Keratinocyte (primary cell): ENCODE data around the gene FCER1A.

Experiments used
- CTCF ChIP-seq, 3 experiments: IDR thresholded peaks in 1 of 3; conservative IDR thresholded peaks in 1 of 3; optimal IDR thresholded peaks in 1 of 3; 2 replicates in 2 of 3; 3 replicates in 1 of 3; pipeline versions ENCODE3 to v1.5.1; 2011; ENCODE audit warnings: low read length in 3 of 3, mild to moderate bottlenecking in 3 of 3, moderate library complexity in 2 of 3, control low read depth in 1 of 3, inconsistent platforms in 1 of 3; ENCODE audit not compliant: insufficient read depth in 2 of 3; ENCODE audit errors: extremely low read depth in 1 of 3
- EZH2 ChIP-seq: IDR thresholded peaks from one replicate; pipeline ENCODE4 v1.6.1; 2012; ENCODE audit warnings: inconsistent platforms, mild to moderate bottlenecking, low read length, moderate library complexity

GRCh38 chr1:159282118-159282517 is 20.0 kb upstream of the FCER1A start:
- TF ChIP-seq CTCF (optimal IDR thresholded peaks at IDR 0.05 in 1 of 3, IDR thresholded peaks at IDR 0.05 in 1 of 3, conservative IDR thresholded peaks at IDR 0.05 in 1 of 3; ENCODE audit: extremely low read depth in 1 of 3, insufficient read depth in 2 of 3, low read length in 3 of 3), result no peak
- TF ChIP-seq EZH2, result no peak
